ENCODE results near the gene ENG. TPM values are rescaled to one million over a fixed set of nuclear protein-coding genes. Genes with fewer than 3 reads are reported as not detected.

Gene ENG
- total and polyA plus RNA-seq, 8 donors = 4.0 to 58.5 (median 25.2) TPM

GRCh38 chr9:127898433-127899127 is 44.1 kb upstream of the ENG start:
- Histone ChIP-seq H3K9me3 (peaks cover 0 to 12% (median 4%) of the 10 kb centered on the region in 4 donors), H3K36me3 (peaks cover 22 to 31% (median 28%) of the 10 kb centered on the region in 4 donors), H3K4me3 (peak overlapping the region; percentile 78 to 97 (median 89)), H3K27me3 (no peaks in the 10 kb centered on the region), H3K4me1 (peaks cover 38 to 69% (median 61%) of the 10 kb centered on the region in 4 donors), H3K27ac (peak overlapping the region; percentile 80 to 95 (median 91))
- intact Hi-C loops (cut with DNase I; ENCODE audit: low total_unique reads) = no loop called here
- DNase-seq = peak in 1 of 2 donors; percentile 82
- WGBS, 5 donors = 8 to 12% (median 11%) methylated on average over 15 to 32 of the region's 32 CpGs
- no peak for TF ChIP-seq EP300 (IDR thresholded peaks at IDR 0.05)
- TF ChIP-seq POLR2AphosphoS5 (IDR thresholded peaks at IDR 0.05) = peak; percentile 9 to 74 (median 49)

DNA sequence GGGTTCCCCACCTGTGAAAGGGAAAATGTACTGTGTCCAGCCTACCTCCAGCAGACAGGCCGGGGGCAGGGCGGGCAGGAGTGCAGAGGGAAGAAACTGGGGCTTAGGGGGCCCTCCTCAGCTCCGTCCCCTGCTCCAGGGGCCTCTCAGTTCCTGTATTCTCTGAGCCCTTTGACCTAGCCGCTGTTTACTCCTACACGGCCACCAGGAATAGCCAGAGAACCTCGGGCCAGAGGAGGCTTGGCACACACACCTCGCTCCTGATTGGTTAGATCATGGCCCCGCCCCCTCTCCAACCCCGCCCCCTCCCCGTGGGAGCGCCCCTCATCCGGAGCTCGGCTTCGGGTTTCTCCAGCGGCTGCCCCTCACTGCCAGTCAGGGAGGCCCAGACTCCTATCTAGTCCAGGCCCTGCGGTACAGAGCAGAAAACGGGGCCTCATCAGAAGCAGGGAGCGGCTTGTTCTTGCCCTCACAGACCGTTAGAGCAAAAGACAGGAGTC is 42.8 kb upstream of the ENG start:
- Histone ChIP-seq H3K9me3 (peaks cover 0 to 22% (median 14%) of the 10 kb centered on the region in 4 donors), H3K27me3 (no peaks in the 10 kb centered on the region), H3K27ac (peak overlapping the region; percentile 33 to 95 (median 91)), H3K4me3 (peak overlapping the region; percentile 34 to 96 (median 80)), H3K36me3 (peaks cover 34 to 44% (median 41%) of the 10 kb centered on the region in 4 donors), H3K4me1 (peaks cover 33 to 59% (median 54%) of the 10 kb centered on the region in 4 donors)
- intact Hi-C loops (cut with DNase I; ENCODE audit: low total_unique reads) = no loop called here
- 4 to 19% (median 11%) methylated on average over 4 to 19 of the region's 19 CpGs for WGBS, 5 donors
- peak; percentile 80 to 90 for DNase-seq
- TF ChIP-seq POLR2A (IDR thresholded peaks at IDR 0.05) (no peak), EP300 (IDR thresholded peaks at IDR 0.05) (no peak), POLR2AphosphoS5 (IDR thresholded peaks at IDR 0.05) (peak in 1 of 3 donors; percentile 12)
- TF ChIP-seq, protein P1, sequence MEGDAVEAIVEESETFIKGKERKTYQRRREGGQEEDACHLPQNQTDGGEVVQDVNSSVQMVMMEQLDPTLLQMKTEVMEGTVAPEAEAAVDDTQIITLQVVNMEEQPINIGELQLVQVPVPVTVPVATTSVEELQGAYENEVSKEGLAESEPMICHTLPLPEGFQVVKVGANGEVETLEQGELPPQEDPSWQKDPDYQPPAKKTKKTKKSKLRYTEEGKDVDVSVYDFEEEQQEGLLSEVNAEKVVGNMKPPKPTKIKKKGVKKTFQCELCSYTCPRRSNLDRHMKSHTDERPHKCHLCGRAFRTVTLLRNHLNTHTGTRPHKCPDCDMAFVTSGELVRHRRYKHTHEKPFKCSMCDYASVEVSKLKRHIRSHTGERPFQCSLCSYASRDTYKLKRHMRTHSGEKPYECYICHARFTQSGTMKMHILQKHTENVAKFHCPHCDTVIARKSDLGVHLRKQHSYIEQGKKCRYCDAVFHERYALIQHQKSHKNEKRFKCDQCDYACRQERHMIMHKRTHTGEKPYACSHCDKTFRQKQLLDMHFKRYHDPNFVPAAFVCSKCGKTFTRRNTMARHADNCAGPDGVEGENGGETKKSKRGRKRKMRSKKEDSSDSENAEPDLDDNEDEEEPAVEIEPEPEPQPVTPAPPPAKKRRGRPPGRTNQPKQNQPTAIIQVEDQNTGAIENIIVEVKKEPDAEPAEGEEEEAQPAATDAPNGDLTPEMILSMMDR (IDR thresholded peaks at IDR 0.05) = no peak

DNA sequence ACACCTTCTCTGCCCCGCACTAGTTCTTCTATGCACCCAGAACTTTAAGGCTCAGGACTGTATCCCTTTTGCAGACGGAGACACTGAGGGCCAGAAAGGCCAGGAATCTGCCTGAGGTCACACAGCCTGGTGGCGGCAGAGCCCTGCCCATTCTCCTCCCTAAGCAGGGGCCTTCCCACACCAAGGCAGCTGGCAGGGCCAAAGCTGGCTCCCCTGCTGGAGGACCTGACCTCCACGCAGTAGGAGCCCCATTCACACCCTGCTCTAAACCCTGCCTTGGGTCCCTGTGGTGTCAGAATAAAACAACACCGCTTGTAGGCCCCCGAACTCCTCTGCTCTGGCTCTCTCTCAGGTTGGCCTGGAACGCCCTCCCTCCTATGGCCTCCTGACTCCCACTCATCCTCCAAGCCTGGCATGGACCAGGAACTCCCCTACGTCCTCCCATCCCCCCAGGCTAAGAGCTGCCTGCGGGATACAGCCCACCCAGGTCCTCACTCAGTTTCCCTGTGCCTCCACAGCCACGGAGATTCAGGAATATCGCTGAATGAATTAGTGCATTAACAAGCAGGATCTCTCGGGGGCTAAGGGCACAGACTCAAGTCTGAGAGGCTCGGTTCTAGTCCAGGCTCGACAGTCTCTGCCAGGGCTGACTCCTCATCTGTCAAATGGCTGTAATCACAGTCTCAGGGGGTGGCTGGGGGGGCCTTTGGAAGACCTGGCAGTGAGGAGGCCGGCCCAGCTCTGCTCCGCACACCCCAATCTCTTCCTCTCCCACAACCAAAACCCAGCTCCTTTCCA is 42.1 kb upstream of the ENG start:
- intact Hi-C loops (cut with DNase I; ENCODE audit: low total_unique reads) = no loop called here
- 63 to 78% (median 71%) methylated on average over 15 to 16 of the region's 16 CpGs for WGBS, 5 donors
- Histone ChIP-seq H3K9me3 (peaks cover 0 to 22% (median 14%) of the 10 kb centered on the region in 4 donors), H3K36me3 (peaks cover 38 to 51% (median 47%) of the 10 kb centered on the region in 4 donors), H3K27ac (peak overlapping the region in 4 of 5 donors; percentile 90 to 95 (median 92)), H3K4me3 (peak overlapping the region; percentile 34 to 96 (median 80)), H3K27me3 (no peaks in the 10 kb centered on the region), H3K4me1 (peaks cover 33 to 56% (median 50%) of the 10 kb centered on the region in 4 donors)
- no peak for TF ChIP-seq POLR2A (IDR thresholded peaks at IDR 0.05)
- no peak for TF ChIP-seq POLR2AphosphoS5 (IDR thresholded peaks at IDR 0.05)
- no peak for DNase-seq

- WGBS, 5 donors = 90 to 99% (median 96%) methylated on average over 8 of the region's 8 CpGs
- intact Hi-C loops (cut with DNase I; ENCODE audit: low total_unique reads) = no loop called here
Measured at GRCh38 chr9:127895811-127896210, 41.4 kb upstream of the ENG start.

More at GRCh38 chr9:127895811-127896210, 41.4 kb upstream of the ENG start:
- Histone ChIP-seq H3K4me3 (no peak overlapping the region), H3K4me1 (peaks cover 33 to 48% (median 42%) of the 10 kb centered on the region in 4 donors), H3K36me3 (peaks cover 40 to 57% (median 53%) of the 10 kb centered on the region in 4 donors), H3K27ac (no peak overlapping the region), H3K27me3 (no peaks in the 10 kb centered on the region), H3K9me3 (peaks cover 0 to 22% (median 14%) of the 10 kb centered on the region in 4 donors)
- TF ChIP-seq EP300 (IDR thresholded peaks at IDR 0.05) (no peak), POLR2AphosphoS5 (IDR thresholded peaks at IDR 0.05) (no peak), POLR2A (IDR thresholded peaks at IDR 0.05) (no peak)
- TF ChIP-seq, protein P1 (IDR thresholded peaks at IDR 0.05) = no peak
- DNase-seq = no peak

Data from stomach (tissue), 9 donors.